Vagina (tissue), 2 donors: ENCODE results near the gene P2RX5. TPM values are rescaled to one million over a fixed set of nuclear protein-coding genes. Genes with fewer than 3 reads are reported as not detected.

Source experiments
- DNase-seq, 2 donors: peaks; one replicate each; pipeline ENCODE4 v3.0.0-alpha.2; 2017; ENCODE audit errors: extremely low spot score in 2 of 2
- H3K27ac ChIP-seq: fragments of 200-600 bp; sonication (generic); one replicate; pipeline ENCODE4 v1.5.1; 2019
- H3K27me3 ChIP-seq: fragments of 200-600 bp; sonication (generic); one replicate; pipeline ENCODE4 v1.5.1; 2019
- H3K36me3 ChIP-seq, 2 donors: fragments of 200-600 bp; sonication (generic); one replicate each; pipeline ENCODE4 v1.5.1; 2017 to 2019
- H3K4me1 ChIP-seq: fragments of 200-600 bp; sonication (generic); one replicate; pipeline ENCODE4 v1.5.1; 2019
- H3K4me3 ChIP-seq, 2 donors: fragments of 200-600 bp; sonication (generic); 1 replicate in 1 of 2; 2 replicates in 1 of 2; pipeline ENCODE4 v1.5.1; 2016 to 2019
- H3K9me3 ChIP-seq: fragments of 200-600 bp; sonication (generic); one replicate; pipeline ENCODE4 v1.5.1; 2019
- POLR2A ChIP-seq, 2 donors: fragments of 450-650 bp; IDR thresholded peaks; one replicate each; pipeline ENCODE4 v1.6.1; 2017; ENCODE audit warnings: antibody characterized with exemption in 2 of 2, mild to moderate bottlenecking in 2 of 2, moderate library complexity in 2 of 2
- POLR2AphosphoS5 ChIP-seq, 2 donors: sonication (generic); formaldehyde crosslinking; IDR thresholded peaks; one replicate each; pipeline ENCODE4 v1.9.0; 2017; ENCODE audit warnings: antibody characterized with exemption in 2 of 2, mild to moderate bottlenecking in 2 of 2, low read depth in 1 of 2; ENCODE audit not compliant: insufficient read depth in 1 of 2
- intact Hi-C: fragments of 100-400 bp; cut with DNase I; formaldehyde crosslinking; loops from one replicate; pipeline ENCODE4 v1.15.1; 2023
- total RNA-seq: library from RNA; depleted of rRNA; stranded (reverse); fragments of >200 nt; gene quantifications from one replicate; pipeline ENCODE4 v1.2.3, GENCODE V29; 2016
- TF ChIP-seq, protein P1 (sequence below), 3 experiments: fragments of 450-650 bp in 2 of 3; fragments of 200-600 bp in 1 of 3; sonication (generic) in 1 of 3; IDR thresholded peaks; one replicate each; pipeline ENCODE4 v1.5.1; 2017 to 2019; ENCODE audit warnings: antibody characterized with exemption in 3 of 3, mild to moderate bottlenecking in 2 of 3, moderate library complexity in 2 of 3

P2RX5 gene
- total RNA-seq, 1 donor from 2014 or later: 1.7 TPM

DNA sequence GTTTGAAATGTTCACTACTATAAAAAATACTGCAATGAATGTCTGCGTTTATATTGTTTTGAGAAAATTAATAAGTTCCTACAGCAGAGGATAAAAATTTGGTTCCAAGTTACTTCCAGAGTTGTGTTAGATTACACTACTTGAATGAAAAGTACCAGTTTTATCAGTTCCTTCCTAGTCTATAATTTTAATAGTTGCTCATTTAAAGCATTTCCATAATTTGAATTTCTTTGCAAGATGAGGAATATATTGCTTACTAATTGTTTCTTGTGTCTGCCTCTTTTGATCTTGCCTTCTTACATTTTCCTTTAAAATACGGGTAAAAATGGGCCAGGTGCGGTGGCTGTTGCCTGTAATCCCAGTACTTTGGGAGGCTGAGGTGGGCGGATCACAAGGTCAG, 23.4 kb downstream of the P2RX5 start:
- H3K27me3 ChIP-seq: no peaks in the 10 kb centered on the region

DNA sequence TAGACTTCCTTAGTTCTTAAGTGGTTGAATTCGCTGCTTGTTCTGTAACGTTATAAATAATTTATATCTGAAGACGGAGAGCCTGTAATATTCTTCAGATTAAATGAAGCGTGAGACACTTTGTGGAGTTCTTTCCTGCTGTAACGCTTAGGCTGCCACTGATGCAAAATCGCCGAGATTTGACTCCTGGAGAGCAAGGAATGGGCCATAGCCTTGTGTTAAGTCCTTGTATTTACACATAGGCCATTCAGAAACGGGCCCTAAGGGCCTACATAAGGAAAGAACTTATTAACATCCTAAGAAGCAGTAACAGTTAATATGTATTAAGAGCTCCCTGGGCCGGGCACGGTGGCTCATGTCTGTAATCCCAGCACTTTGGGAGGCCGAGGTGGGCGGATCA, 26.4 kb downstream of the P2RX5 start:
- peaks cover 0 to 7% of the 10 kb centered on the region in 2 donors for H3K36me3 ChIP-seq
- no peaks in the 10 kb centered on the region for H3K27me3 ChIP-seq
- intact Hi-C loops: no loop called here
- H3K27ac ChIP-seq: no peak overlapping the region
- H3K9me3 ChIP-seq: no peaks in the 10 kb centered on the region
- TF ChIP-seq POLR2AphosphoS5 (IDR thresholded peaks at IDR 0.05; ENCODE audit: insufficient read depth in 1 of 2, low read depth in 1 of 2): no peak
- TF ChIP-seq POLR2A (IDR thresholded peaks at IDR 0.05): no peak
- TF ChIP-seq, protein P1, sequence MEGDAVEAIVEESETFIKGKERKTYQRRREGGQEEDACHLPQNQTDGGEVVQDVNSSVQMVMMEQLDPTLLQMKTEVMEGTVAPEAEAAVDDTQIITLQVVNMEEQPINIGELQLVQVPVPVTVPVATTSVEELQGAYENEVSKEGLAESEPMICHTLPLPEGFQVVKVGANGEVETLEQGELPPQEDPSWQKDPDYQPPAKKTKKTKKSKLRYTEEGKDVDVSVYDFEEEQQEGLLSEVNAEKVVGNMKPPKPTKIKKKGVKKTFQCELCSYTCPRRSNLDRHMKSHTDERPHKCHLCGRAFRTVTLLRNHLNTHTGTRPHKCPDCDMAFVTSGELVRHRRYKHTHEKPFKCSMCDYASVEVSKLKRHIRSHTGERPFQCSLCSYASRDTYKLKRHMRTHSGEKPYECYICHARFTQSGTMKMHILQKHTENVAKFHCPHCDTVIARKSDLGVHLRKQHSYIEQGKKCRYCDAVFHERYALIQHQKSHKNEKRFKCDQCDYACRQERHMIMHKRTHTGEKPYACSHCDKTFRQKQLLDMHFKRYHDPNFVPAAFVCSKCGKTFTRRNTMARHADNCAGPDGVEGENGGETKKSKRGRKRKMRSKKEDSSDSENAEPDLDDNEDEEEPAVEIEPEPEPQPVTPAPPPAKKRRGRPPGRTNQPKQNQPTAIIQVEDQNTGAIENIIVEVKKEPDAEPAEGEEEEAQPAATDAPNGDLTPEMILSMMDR (IDR thresholded peaks at IDR 0.05): no peak
- no peak for DNase-seq
- H3K4me1 ChIP-seq: peaks cover 46% of the 10 kb centered on the region
- peak overlapping the region; percentile 76 to 98 for H3K4me3 ChIP-seq

More for the DNA sequence above, 23.4 kb downstream of the P2RX5 start:
- no peaks in the 10 kb centered on the region for H3K36me3 ChIP-seq
- no peak for DNase-seq
- H3K4me1 ChIP-seq: peaks cover 16% of the 10 kb centered on the region
- TF ChIP-seq, protein P1 (IDR thresholded peaks at IDR 0.05): no peak
- TF ChIP-seq POLR2AphosphoS5 (IDR thresholded peaks at IDR 0.05; ENCODE audit: insufficient read depth in 1 of 2, low read depth in 1 of 2) (no peak), POLR2A (IDR thresholded peaks at IDR 0.05) (no peak)
- H3K27ac ChIP-seq: no peak overlapping the region
- no peak overlapping the region for H3K4me3 ChIP-seq
- H3K9me3 ChIP-seq: no peaks in the 10 kb centered on the region
- intact Hi-C loops: no loop called here

DNA sequence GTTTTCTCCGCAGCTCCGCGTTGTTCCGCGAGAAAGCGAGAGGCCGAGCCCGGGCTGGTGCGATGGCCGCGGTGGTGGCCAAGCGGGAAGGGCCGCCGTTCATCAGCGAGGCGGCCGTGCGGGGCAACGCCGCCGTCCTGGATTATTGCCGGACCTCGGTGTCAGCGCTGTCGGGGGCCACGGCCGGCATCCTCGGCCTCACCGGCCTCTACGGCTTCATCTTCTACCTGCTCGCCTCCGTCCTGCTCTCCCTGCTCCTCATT, 26.9 kb downstream of the P2RX5 start:
- TF ChIP-seq POLR2AphosphoS5 (IDR thresholded peaks at IDR 0.05; ENCODE audit: insufficient read depth in 1 of 2, low read depth in 1 of 2): no peak
- no peak for TF ChIP-seq POLR2A (IDR thresholded peaks at IDR 0.05)
- TF ChIP-seq, protein P1 (IDR thresholded peaks at IDR 0.05): no peak
- Histone ChIP-seq H3K4me3 (peak overlapping the region; percentile 76 to 98), H3K27ac (peak overlapping the region; percentile 97), H3K36me3 (peaks cover 0 to 12% of the 10 kb centered on the region in 2 donors), H3K4me1 (peaks cover 49% of the 10 kb centered on the region), H3K9me3 (no peaks in the 10 kb centered on the region), H3K27me3 (no peaks in the 10 kb centered on the region)
- intact Hi-C loops: no loop called here
- no peak for DNase-seq

DNA sequence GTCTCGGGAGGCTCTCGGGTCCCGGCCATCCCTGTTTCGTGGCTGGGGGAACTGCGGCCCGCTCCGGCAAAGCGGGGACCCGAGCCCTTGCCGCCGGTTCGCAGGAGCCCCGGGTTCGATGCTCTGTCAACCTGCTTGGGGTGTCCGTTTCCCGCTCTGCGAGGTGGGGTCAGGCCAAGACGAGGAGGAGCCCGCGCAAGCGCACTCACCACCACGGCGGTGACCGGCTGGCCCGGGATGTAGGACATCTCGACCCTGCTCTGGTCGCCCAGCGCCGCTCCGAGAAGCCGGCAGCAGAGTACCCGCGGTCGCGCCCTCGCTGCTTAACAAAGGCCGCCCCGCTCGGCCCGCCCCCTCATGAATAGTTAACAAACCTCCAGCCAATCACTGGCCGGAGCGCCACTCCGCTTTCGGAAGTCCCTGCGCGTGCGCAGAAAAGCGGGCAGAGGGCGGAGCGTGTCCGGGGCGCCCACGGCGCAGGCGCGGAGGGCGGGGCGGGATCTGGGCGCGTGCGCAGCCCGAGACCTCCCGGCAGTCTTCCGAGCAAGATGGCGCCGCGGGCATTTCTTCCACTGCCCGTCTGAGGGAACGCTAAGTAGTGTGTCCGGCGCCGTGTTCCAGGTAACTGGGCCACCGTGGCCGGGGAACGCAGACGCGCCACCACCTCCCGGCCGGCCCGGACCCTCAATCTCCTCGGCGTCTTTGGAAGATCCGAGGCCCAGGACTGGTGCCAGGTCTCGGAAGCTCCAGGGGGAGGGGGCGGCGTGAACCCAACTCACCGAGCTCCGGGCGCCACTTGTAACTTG, 27.5 kb downstream of the P2RX5 start, which contains the start of the genes EMC6 and TAX1BP3:
EMC6 (plus strand) TSS at position 534 of the 806 bp plus-strand sequence. CDS start 335 bp downstream, outside the sequence.
TAX1BP3 (minus strand) TSS at position 300 of the 806 bp plus-strand sequence; CDS start at position 248, 52 bp downstream.
- peaks cover 0 to 18% of the 10 kb centered on the region in 2 donors for H3K36me3 ChIP-seq
- no peaks in the 10 kb centered on the region for H3K9me3 ChIP-seq
- H3K27me3 ChIP-seq: no peaks in the 10 kb centered on the region
- intact Hi-C loops: no loop called here
- H3K4me1 ChIP-seq: peaks cover 49% of the 10 kb centered on the region
- peak within 1 kb of the TSS; percentile 76 to 98 for H3K4me3 ChIP-seq
- DNase-seq: peak; percentile 98 to 99
- TF ChIP-seq POLR2A (IDR thresholded peaks at IDR 0.05) (peak in 1 of 2 donors; percentile 93), POLR2AphosphoS5 (IDR thresholded peaks at IDR 0.05; ENCODE audit: insufficient read depth in 1 of 2, low read depth in 1 of 2) (peak in 1 of 2 donors; percentile 99)
- TF ChIP-seq, protein P1 (IDR thresholded peaks at IDR 0.05): no peak
- peak within 1 kb of the TSS; percentile 97 for H3K27ac ChIP-seq
